ENCODE results near the gene CXXC5. TPM values are rescaled to one million over a fixed set of nuclear protein-coding genes. Genes with fewer than 3 reads are reported as not detected.

CXXC5 gene
- total and polyA plus RNA-seq, 7 donors, result 15.7 to 30.0 (median 19.9) TPM

DNA sequence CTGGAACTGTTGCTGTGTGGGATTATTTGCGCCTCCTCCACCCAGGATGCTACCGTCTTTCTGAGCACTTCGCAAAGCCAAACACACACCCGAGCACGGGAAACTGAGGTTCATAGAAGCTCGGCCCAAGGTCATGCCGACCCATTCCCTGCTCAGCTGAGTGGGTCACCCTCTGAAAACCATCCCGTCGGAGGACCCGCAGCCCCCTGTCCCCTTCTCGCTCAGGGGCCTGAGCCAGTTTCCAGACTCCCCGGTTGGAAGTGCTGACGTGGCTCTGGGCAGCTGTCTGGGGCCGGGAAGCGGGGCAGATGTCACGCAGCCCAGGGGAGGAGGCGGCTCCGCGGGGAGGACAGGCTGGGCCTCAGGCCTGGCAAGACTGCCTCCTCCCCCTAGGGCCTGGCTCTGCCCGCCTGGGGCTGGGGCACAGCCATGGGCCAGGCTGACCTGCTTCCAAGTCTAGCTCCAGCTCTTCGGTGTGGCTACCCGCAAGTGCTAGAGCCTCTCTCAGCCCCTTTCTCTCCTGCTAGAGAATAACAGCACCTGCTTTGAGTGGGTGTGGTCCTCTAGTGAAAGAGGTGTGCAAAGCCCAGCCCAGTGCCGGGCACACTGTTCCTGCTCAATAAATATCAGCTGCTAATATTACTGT is 9.9 kb upstream of the CXXC5 start:
- intact Hi-C loops (cut with DNase I), result loop anchor here (1.0 kb wide), 1 partner anchor 9 kb away; no protein-coding TSS in a partner anchor
- peak overlapping the region; percentile 38 to 60 (median 48) for H3K4me3 ChIP-seq
- peaks cover 0 to 44% (median 36%) of the 10 kb centered on the region in 4 donors for H3K4me1 ChIP-seq
- TF ChIP-seq POLR2A (IDR thresholded peaks at IDR 0.05) (no peak), POLR2AphosphoS5 (IDR thresholded peaks at IDR 0.05) (peak in 3 of 4 donors; percentile 4 to 53 (median 47))
- H3K27me3 ChIP-seq, result no peaks in the 10 kb centered on the region
- DNase-seq, result peak; percentile 92
- peak overlapping the region; percentile 77 to 85 (median 83) for H3K27ac ChIP-seq
- 6 to 12% methylated on average over 23 of the region's 23 CpGs for WGBS, 2 donors
- no peaks in the 10 kb centered on the region for H3K36me3 ChIP-seq
- H3K9me3 ChIP-seq, result no peaks in the 10 kb centered on the region

DNA sequence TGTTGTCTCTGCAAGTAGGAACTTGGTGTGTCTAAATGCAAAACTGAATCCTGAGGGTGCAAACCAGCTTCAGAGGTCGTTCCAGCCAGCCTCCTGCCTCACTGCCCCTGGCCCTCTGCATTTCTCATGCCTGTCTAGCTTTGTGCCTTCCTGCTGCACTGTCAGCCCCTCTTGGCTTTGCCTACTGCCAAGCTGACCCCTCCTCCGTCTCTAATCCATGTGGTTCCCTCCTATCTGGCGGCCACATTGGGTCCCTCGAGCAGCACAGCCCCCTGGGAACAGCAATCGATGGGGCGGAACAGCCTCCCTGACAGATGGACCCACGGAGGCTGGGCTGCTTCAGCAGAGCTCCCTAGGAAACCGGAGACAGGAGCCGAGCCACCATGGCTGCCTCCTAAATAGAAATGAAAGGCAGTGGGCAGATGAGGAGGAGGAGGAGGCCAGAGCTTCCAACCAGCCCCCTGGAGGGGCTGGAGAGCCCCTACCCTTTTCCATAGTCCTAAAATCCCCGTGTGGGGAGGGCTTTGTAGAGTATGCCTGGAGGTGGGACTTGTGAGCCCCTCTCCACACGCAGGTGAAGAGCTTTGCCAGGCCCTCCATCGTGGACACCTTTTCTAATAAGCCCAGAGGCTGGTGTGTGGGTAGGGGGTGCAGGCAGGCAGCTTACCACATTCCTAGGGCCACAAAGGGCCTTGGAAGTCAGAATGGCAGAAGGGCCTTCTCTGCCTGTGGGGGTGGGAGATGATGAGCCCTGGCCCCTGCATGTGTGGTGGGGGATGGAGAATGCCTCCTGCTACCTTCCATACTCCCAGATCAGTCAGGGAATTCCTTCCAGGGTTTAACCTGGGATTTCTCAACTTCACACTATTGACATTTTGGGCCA is 9.2 kb upstream of the CXXC5 start:
- intact Hi-C loops (cut with DNase I), result loop anchor here (1.0 kb wide), 1 partner anchor 8 kb away; no protein-coding TSS in a partner anchor
- H3K4me1 ChIP-seq, result peaks cover 0 to 47% (median 35%) of the 10 kb centered on the region in 4 donors
- peak overlapping the region; percentile 77 to 85 (median 83) for H3K27ac ChIP-seq
- no peak overlapping the region for H3K4me3 ChIP-seq
- peak; percentile 49 for DNase-seq
- no peaks in the 10 kb centered on the region for H3K27me3 ChIP-seq
- H3K9me3 ChIP-seq, result no peaks in the 10 kb centered on the region
- WGBS, 2 donors, result 57 to 65% methylated on average over 12 of the region's 12 CpGs
- no peaks in the 10 kb centered on the region for H3K36me3 ChIP-seq
- no peak for TF ChIP-seq EP300 (IDR thresholded peaks at IDR 0.05)
- no peak for TF ChIP-seq POLR2AphosphoS5 (IDR thresholded peaks at IDR 0.05)
- TF ChIP-seq, protein P1, sequence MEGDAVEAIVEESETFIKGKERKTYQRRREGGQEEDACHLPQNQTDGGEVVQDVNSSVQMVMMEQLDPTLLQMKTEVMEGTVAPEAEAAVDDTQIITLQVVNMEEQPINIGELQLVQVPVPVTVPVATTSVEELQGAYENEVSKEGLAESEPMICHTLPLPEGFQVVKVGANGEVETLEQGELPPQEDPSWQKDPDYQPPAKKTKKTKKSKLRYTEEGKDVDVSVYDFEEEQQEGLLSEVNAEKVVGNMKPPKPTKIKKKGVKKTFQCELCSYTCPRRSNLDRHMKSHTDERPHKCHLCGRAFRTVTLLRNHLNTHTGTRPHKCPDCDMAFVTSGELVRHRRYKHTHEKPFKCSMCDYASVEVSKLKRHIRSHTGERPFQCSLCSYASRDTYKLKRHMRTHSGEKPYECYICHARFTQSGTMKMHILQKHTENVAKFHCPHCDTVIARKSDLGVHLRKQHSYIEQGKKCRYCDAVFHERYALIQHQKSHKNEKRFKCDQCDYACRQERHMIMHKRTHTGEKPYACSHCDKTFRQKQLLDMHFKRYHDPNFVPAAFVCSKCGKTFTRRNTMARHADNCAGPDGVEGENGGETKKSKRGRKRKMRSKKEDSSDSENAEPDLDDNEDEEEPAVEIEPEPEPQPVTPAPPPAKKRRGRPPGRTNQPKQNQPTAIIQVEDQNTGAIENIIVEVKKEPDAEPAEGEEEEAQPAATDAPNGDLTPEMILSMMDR (IDR thresholded peaks at IDR 0.05), result no peak
- no peak for TF ChIP-seq POLR2A (IDR thresholded peaks at IDR 0.05)

DNA sequence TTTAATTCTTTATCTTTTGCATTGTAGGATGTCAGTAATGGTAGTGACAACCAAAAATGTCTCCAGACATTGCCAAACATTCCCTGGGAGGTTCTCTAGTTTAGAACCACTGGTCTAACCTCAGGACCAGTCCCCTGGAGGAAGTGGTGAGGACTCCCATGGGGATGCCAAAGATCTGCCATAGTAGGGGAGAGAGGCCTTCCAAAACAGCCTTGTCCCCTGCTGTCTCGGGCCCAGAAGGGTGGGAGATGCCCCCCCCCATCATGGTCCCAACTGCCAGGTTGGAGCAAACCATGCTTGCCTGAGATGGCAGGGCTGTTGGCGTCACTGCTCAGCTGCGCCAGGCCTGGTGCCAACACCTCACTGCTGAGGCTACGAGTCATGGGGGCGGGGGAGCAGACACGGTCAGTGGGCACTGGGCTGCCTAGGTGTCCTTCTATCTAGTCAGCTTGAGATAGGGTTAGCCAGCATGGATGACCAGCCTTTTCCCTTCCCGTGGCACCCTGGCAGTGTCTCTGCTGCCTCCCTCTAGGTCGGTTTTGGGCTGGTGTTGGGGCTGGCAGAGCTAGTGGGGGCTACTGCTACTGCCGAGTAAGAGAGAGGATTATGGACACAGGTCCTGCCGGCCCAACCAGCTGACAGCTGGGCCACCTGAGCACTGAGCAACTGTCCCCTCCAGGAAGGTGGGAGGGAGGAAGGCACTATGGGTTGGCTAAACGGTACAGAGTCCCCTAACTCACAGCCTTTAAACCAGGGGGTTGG is 8.3 kb upstream of the CXXC5 start:
- H3K4me3 ChIP-seq, result no peak overlapping the region
- peaks cover 0 to 47% (median 35%) of the 10 kb centered on the region in 4 donors for H3K4me1 ChIP-seq
- H3K27ac ChIP-seq, result no peak overlapping the region
- H3K27me3 ChIP-seq, result no peaks in the 10 kb centered on the region
- no peaks in the 10 kb centered on the region for H3K36me3 ChIP-seq
- TF ChIP-seq POLR2AphosphoS5 (IDR thresholded peaks at IDR 0.05) (no peak), POLR2A (IDR thresholded peaks at IDR 0.05) (no peak), EP300 (IDR thresholded peaks at IDR 0.05) (no peak)
- TF ChIP-seq, protein P1 (IDR thresholded peaks at IDR 0.05), result no peak
- 77 to 80% methylated on average over 11 of the region's 11 CpGs for WGBS, 2 donors
- intact Hi-C loops (cut with DNase I), result no loop called here
- DNase-seq, result peak; percentile 76
- H3K9me3 ChIP-seq, result no peaks in the 10 kb centered on the region

DNA sequence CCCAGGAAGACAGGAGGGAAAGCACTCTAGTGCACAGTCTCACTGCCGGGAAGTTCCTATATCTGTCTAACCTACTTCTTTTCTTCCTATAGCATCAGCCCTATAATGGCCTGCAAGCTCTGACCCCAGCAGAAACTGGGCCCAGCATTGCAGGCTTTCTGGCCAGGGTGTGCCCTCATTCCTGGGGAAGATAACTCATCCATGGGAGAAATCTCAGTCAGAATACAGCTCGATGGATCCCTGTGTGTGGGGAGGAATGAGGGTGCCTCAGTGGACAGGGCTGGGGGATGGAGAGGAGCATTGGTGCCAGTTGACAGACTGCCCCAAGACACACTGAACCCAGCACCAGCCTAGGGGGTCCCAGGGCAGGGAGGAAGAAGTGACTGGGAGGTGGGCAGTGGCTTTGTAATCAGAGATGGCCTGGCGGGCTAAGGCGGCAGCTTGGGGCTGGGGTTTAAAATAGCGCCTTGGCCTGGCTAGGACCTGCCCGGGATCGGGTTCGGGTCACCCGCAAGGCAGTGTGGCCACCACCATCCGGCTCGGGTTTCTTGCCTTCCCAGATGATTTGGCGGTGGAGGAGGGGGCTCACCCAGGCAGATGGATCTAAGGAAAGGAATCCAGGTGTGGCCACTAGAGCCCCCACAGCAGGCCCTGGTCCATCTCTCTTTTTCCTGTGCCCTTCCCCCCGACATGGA is 7.6 kb upstream of the CXXC5 start:
- H3K4me3 ChIP-seq, result no peak overlapping the region
- WGBS, 2 donors, result 90 to 94% methylated on average over 13 of the region's 13 CpGs
- peak; percentile 56 for DNase-seq
- no peaks in the 10 kb centered on the region for H3K36me3 ChIP-seq
- no peak overlapping the region for H3K27ac ChIP-seq
- H3K9me3 ChIP-seq, result no peaks in the 10 kb centered on the region
- H3K4me1 ChIP-seq, result peaks cover 0 to 44% (median 33%) of the 10 kb centered on the region in 4 donors
- no peaks in the 10 kb centered on the region for H3K27me3 ChIP-seq
- intact Hi-C loops (cut with DNase I), result no loop called here
- TF ChIP-seq, protein P1 (IDR thresholded peaks at IDR 0.05), result no peak
- TF ChIP-seq POLR2AphosphoS5 (IDR thresholded peaks at IDR 0.05), result no peak
- no peak for TF ChIP-seq EP300 (IDR thresholded peaks at IDR 0.05)
- no peak for TF ChIP-seq POLR2A (IDR thresholded peaks at IDR 0.05)

Measured in sigmoid colon (tissue), 7 donors.